ENCODE results near the gene ATAD3C. TPM values are rescaled to one million over a fixed set of nuclear protein-coding genes. Genes with fewer than 3 reads are reported as not detected.

ATAD3C gene
- total RNA-seq, 1 donor from 2014 or later, result not detected

- Histone ChIP-seq H2AFZ (replicated peaks) (no peak overlapping the region), H3K27me3 (peaks cover 35% of the 10 kb centered on the region), H3K36me3 (no peaks in the 10 kb centered on the region), H3K4me2 (no peak overlapping the region), H3K27ac (no peak overlapping the region), H3K4me1 (peaks cover 24% of the 10 kb centered on the region), H3K9ac (no peak overlapping the region), H3K9me3 (ENCODE audit: low read depth) (no peaks in the 10 kb centered on the region), H4K20me1 (ENCODE audit: low read depth) (peaks cover 7% of the 10 kb centered on the region), H3F3A (ENCODE audit: low read depth) (peaks cover 33% of the 10 kb centered on the region), H3K79me2 (ENCODE audit: low read depth) (no peaks in the 10 kb centered on the region), H3K4me3 (no peak overlapping the region)
- no peak for TF ChIP-seq EZH2phosphoT487 (IDR thresholded peaks at IDR 0.05)
- TF ChIP-seq CTCF (IDR thresholded peaks at IDR 0.05), result no peak
- no peak for TF ChIP-seq EZH2 (IDR thresholded peaks at IDR 0.05)
- H3K27ac Mint-ChIP-seq, result no peak overlapping the region
- DNase-seq (ENCODE audit: low spot score), result no peak
- no peaks in the 10 kb centered on the region for H3K36me3 Mint-ChIP-seq
- no peak overlapping the region for H3K4me3 Mint-ChIP-seq
- no peaks in the 10 kb centered on the region for H3K9me3 Mint-ChIP-seq
- H3K4me1 Mint-ChIP-seq, result peaks cover 18% of the 10 kb centered on the region
- peaks cover 11% of the 10 kb centered on the region for H3K27me3 Mint-ChIP-seq (ENCODE audit: insufficient read depth, low read depth)
These were observed 11.5 kb upstream of the ATAD3C start for GRCh38 chr1:1437904-1438376.

- no peak for TF ChIP-seq EZH2 (IDR thresholded peaks at IDR 0.05)
- TF ChIP-seq EZH2phosphoT487 (IDR thresholded peaks at IDR 0.05), result no peak
- TF ChIP-seq CTCF (IDR thresholded peaks at IDR 0.05), result no peak
- H3K4me1 Mint-ChIP-seq, result peaks cover 13% of the 10 kb centered on the region
- no peak overlapping the region for H3K27ac Mint-ChIP-seq
These were observed 10.7 kb upstream of the ATAD3C start for GRCh38 chr1:1438531-1439381.

GRCh38 chr1:1439546-1440261 lies 9.8 kb upstream of the ATAD3C start:
- H3K27ac ChIP-seq, result no peak overlapping the region
- no peak for TF ChIP-seq CTCF (IDR thresholded peaks at IDR 0.05)
- no peaks in the 10 kb centered on the region for H3K9me3 ChIP-seq (ENCODE audit: low read depth)
- Mint-ChIP-seq H3K4me3 (no peak overlapping the region), H3K36me3 (no peaks in the 10 kb centered on the region), H3K27ac (no peak overlapping the region), H3K27me3 (ENCODE audit: insufficient read depth, low read depth) (peaks cover 11% of the 10 kb centered on the region), H3K9me3 (no peaks in the 10 kb centered on the region), H3K4me1 (peaks cover 12% of the 10 kb centered on the region)
- DNase-seq (ENCODE audit: low spot score), result no peak
- H3F3A ChIP-seq (ENCODE audit: low read depth), result peaks cover 15% of the 10 kb centered on the region
- no peaks in the 10 kb centered on the region for H3K79me2 ChIP-seq (ENCODE audit: low read depth)
- H3K27me3 ChIP-seq, result peaks cover 26% of the 10 kb centered on the region
- H3K4me3 ChIP-seq, result no peak overlapping the region
- H4K20me1 ChIP-seq (ENCODE audit: low read depth), result peaks cover 3% of the 10 kb centered on the region
- no peak overlapping the region for H3K9ac ChIP-seq
- H3K4me2 ChIP-seq, result no peak overlapping the region
- H2AFZ ChIP-seq (replicated peaks), result no peak overlapping the region
- no peaks in the 10 kb centered on the region for H3K36me3 ChIP-seq
- peaks cover 7% of the 10 kb centered on the region for H3K4me1 ChIP-seq

More at GRCh38 chr1:1438531-1439381, 10.7 kb upstream of the ATAD3C start:
- Histone ChIP-seq H3K27me3 (peaks cover 35% of the 10 kb centered on the region), H3K36me3 (no peaks in the 10 kb centered on the region), H3F3A (ENCODE audit: low read depth) (peaks cover 24% of the 10 kb centered on the region), H3K27ac (no peak overlapping the region), H4K20me1 (ENCODE audit: low read depth) (peaks cover 3% of the 10 kb centered on the region), H3K9ac (no peak overlapping the region), H3K4me1 (peaks cover 16% of the 10 kb centered on the region), H3K79me2 (ENCODE audit: low read depth) (no peaks in the 10 kb centered on the region), H3K4me3 (no peak overlapping the region), H3K4me2 (no peak overlapping the region), H2AFZ (replicated peaks) (no peak overlapping the region), H3K9me3 (ENCODE audit: low read depth) (no peaks in the 10 kb centered on the region)
- Mint-ChIP-seq H3K4me3 (no peak overlapping the region), H3K9me3 (no peaks in the 10 kb centered on the region), H3K36me3 (no peaks in the 10 kb centered on the region), H3K27me3 (ENCODE audit: insufficient read depth, low read depth) (peaks cover 11% of the 10 kb centered on the region)
- DNase-seq (ENCODE audit: low spot score), result no peak

Measured in neural progenitor cell (in vitro differentiated cells).